RWPE2 (cell line): ENCODE data around the gene VAPA.

ENCODE experiments used
- ATAC-seq: fragments of 200-7000 bp; cut with Tn5 transposase; 3 replicates; pipeline ENCODE4 v1.9.1; 2021; ENCODE audit warnings: low read depth
- DNase-seq: peaks from one replicate; pipeline ENCODE4 v3.0.0-alpha.2; 2020; ENCODE audit warnings: low spot score
- H3K27ac ChIP-seq: fragments of 450-650 bp; 2 replicates; pipeline ENCODE4 v1.5.1; 2017; ENCODE audit warnings: mild to moderate bottlenecking; ENCODE audit not compliant: poor library complexity, severe bottlenecking
- H3K27me3 ChIP-seq: fragments of 250-450 bp; sonication (Bioruptor Pico); 2 replicates; pipeline ENCODE4 v1.5.1; 2021; ENCODE audit warnings: mild to moderate bottlenecking, moderate library complexity; ENCODE audit not compliant: insufficient read depth, poor library complexity, severe bottlenecking
- H3K36me3 ChIP-seq: fragments of 250-450 bp; sonication (Bioruptor Pico); 2 replicates; pipeline ENCODE4 v1.5.1; 2020; ENCODE audit warnings: low read depth, mild to moderate bottlenecking, moderate library complexity
- H3K4me1 ChIP-seq: fragments of 250-450 bp; sonication (Bioruptor Pico); 2 replicates; pipeline ENCODE4 v1.5.1; 2021; ENCODE audit warnings: mild to moderate bottlenecking, moderate library complexity; ENCODE audit not compliant: insufficient read depth, poor library complexity, severe bottlenecking
- H3K4me3 ChIP-seq: fragments of 250-450 bp; sonication (Bioruptor Pico); 2 replicates; pipeline ENCODE4 v1.5.1; 2021; ENCODE audit warnings: mild to moderate bottlenecking, moderate library complexity; ENCODE audit not compliant: severe bottlenecking
- H3K9me3 ChIP-seq: fragments of 250-450 bp; sonication (Bioruptor Pico); 2 replicates; pipeline ENCODE4 v1.5.1; 2021; ENCODE audit warnings: mild to moderate bottlenecking, moderate library complexity; ENCODE audit not compliant: severe bottlenecking
- CTCF ChIP-seq: fragments of 450-650 bp; IDR thresholded peaks from one replicate; pipeline ENCODE4 v1.5.1; 2017; ENCODE audit warnings: mild to moderate bottlenecking, moderate library complexity; ENCODE audit not compliant: poor library complexity, severe bottlenecking

Gene VAPA

GRCh38 chr18:9989481-9989880, 75.7 kb downstream of the VAPA start:
- no peaks in the 10 kb centered on the region for H3K36me3 ChIP-seq
- no peak overlapping the region for H3K4me3 ChIP-seq
- TF ChIP-seq CTCF = no peak
- no peaks in the 10 kb centered on the region for H3K4me1 ChIP-seq
- H3K27ac ChIP-seq = no peak overlapping the region
- H3K27me3 ChIP-seq = no peaks in the 10 kb centered on the region
- no peaks in the 10 kb centered on the region for H3K9me3 ChIP-seq
- DNase-seq (no peak), ATAC-seq (no peak)

- Histone ChIP-seq H3K27ac (no peak overlapping the region), H3K9me3 (no peaks in the 10 kb centered on the region), H3K27me3 (no peaks in the 10 kb centered on the region), H3K4me1 (no peaks in the 10 kb centered on the region), H3K4me3 (no peak overlapping the region), H3K36me3 (no peaks in the 10 kb centered on the region)
- no peak for ATAC-seq
- no peak for TF ChIP-seq CTCF
- no peak for DNase-seq
Measured at GRCh38 chr18:9991011-9992000, 77.5 kb downstream of the VAPA start.

- Histone ChIP-seq H3K27ac (no peak overlapping the region), H3K36me3 (no peaks in the 10 kb centered on the region), H3K4me1 (no peaks in the 10 kb centered on the region), H3K27me3 (no peaks in the 10 kb centered on the region), H3K4me3 (no peak overlapping the region), H3K9me3 (no peaks in the 10 kb centered on the region)
- ATAC-seq = no peak
- TF ChIP-seq CTCF = no peak
- DNase-seq = no peak
Measured at GRCh38 chr18:9992300-9992972, 78.6 kb downstream of the VAPA start.

GRCh38 chr18:9992973-9993520, 79.2 kb downstream of the VAPA start:
- ATAC-seq = no peak
- Histone ChIP-seq H3K27ac (no peak overlapping the region), H3K4me3 (no peak overlapping the region), H3K27me3 (no peaks in the 10 kb centered on the region), H3K9me3 (no peaks in the 10 kb centered on the region), H3K4me1 (no peaks in the 10 kb centered on the region), H3K36me3 (no peaks in the 10 kb centered on the region)
- DNase-seq = no peak
- no peak for TF ChIP-seq CTCF
